ENCODE data around the gene DFFB. TPM values are rescaled to one million over a fixed set of nuclear protein-coding genes. Genes with fewer than 3 reads are reported as not detected.

DFFB gene
- total RNA-seq, 1 donor from 2014 or later = 17.3 TPM

Other genes with a start within 250 kb of the DFFB start
- 1.7 and 1.9 TPM in 2 replicates for gene MEGF6, start 246.0 kb upstream of the DFFB start, total RNA-seq
- 7.0 and 7.1 TPM in 2 replicates for gene TPRG1L, start 232.5 kb upstream of the DFFB start, total RNA-seq
- 38.7 and 42.2 TPM in 2 replicates for gene WRAP73, start 207.4 kb upstream of the DFFB start, total RNA-seq
- gene TP73, start 205.0 kb upstream of the DFFB start, total RNA-seq = 2.4 and 2.5 TPM in 2 replicates
- gene CCDC27, start 105.0 kb upstream of the DFFB start, total RNA-seq = 0.07 TPM in 1 of 2 replicates, not detected in the other
- gene SMIM1, start 84.7 kb upstream of the DFFB start, total RNA-seq = 1.4 and 2.3 TPM in 2 replicates
- 40.4 and 41.3 TPM in 2 replicates for gene LRRC47, start 61.0 kb upstream of the DFFB start, total RNA-seq
- 35.4 and 49.9 TPM in 2 replicates for gene CEP104, start 265 bp upstream of the DFFB start, total RNA-seq
- gene C1orf174, start 42.8 kb downstream of the DFFB start, total RNA-seq = 44.0 and 44.9 TPM in 2 replicates